ENCODE results near the gene RFFL.
"Not testable (repeated sequence)": the region's sequence is repeated elsewhere in the genome, so short reads cannot be mapped to it uniquely, and the experiment has no call there.

RFFL gene

DNA sequence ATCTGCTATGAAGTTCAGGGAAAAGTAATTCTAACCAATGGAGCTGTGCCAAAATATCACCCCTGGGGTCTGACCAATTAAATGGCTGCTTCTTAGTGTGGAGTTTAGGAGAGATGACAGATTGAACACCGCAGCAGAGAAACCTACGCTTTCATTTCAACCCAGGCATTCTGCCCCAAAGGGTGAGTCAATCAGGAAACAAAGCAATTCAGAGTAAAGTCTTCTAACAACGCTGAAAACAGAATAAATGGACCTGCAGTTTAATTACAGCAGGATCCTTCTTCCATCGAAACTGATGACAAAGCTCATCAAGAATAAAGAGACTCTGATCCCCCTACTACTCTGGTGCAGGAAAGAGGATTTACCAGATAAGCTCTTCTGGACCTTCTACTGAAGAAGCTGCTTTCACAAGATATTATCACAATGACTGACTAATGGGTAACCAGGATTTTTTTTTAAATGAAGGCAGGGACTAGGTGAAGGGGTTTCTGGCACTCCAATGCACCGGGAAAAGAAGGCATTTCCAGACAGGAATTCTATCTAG, 16.7 kb downstream of the RFFL start:
- DNase-seq, result no peak

DNA sequence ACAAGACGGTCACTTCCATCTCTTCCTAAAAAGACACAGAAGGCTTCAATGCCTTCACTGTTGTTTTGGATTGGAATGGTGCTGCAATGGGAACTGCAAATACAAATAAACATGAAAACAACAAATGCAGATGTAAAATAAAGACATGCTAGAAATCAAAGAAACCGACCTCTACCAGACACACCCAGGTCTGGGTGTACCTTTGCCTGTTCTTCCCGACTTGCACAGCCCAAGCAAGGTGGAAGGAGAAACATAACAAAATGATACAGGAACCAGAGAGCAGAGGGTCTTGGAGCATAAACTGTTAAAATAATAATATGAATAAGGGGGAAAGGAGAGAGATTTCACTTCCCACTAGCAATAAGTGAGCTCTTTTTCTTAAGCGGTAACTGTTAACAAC, 17.3 kb downstream of the RFFL start:
- no peak for DNase-seq

DNA sequence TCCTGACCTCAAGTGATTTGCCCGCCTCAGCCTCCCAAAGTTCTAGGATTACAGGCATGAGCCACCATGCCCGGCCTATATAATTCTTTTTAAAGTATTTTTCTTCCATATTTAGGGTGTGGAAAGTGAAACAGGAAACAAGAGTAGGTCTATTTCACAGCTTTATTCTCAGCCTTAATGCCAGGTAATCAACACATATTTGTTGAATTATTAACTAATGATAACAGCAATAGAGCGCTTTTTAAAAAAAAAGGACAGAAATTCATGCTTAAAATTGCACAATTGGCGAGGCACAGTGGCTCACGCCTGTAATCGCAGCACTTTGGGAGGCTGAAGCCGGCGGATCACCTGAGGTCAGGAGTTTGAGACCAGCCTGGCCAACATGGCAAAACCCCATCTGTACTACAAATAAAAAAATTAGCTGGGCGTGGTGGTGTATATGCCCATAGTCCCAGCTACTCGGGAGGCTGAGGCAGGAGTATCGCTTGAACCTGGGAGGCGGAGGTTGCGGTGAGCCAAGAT, 18.0 kb downstream of the RFFL start:
- DNase-seq, result not testable (repeated sequence)

DNA sequence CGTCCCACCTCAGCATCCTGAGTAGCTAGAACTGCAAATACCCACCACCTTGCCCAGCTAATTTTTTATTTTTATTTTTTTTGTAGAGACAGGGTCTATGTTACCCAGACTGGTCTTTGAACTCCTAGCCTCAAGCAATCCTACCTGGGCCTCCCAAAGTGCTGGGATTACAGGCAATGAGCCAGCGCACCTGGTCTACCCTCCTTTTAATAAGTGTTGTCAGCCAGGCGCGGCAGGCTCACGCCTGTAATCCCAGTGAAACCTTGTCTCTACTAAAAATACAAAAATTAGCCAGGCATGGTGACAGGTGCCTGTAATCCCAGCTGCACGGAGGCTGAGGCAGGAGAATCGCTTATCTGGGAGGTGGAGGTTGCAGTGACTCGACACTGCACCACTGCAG, 19.3 kb downstream of the RFFL start:
- DNase-seq, result no peak

DNA sequence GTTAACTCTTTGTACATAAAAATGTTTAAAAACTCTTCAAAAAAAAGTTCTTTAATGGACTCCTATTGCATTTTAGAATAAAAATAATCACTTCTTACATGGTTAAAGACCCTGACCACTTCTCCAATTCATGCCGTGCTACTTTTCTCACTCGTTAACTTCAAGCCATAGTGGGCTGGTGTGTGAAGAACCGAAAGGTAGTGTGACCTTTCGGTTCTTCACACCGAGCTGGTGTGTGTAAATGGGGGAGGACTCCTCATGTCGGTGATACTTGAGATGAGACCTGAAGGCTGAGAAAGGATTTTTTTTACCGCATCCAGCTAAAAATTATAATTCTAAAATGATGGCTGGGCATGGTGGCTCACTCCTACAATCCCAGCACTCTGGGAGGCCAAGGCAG, 22.1 kb downstream of the RFFL start:
- no peak for DNase-seq

DNA sequence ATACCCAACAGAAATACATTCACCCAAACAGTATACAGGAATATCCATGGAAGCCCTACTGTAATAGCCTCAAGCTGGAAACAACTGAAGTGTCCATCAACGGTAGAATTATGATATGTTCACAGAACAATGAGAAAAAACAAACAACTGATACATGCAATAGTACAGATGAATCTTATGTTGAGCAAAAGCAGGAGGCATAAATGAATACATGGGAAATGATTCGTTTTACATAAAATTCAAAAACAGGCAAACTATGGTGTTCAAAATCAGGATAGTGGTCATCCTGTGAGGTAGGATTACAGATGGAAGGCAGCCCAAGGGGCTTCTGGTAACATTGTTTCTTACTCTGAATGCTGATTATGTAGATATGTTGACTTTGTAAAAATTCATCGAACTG, 25.1 kb downstream of the RFFL start:
- no peak for DNase-seq

DNA sequence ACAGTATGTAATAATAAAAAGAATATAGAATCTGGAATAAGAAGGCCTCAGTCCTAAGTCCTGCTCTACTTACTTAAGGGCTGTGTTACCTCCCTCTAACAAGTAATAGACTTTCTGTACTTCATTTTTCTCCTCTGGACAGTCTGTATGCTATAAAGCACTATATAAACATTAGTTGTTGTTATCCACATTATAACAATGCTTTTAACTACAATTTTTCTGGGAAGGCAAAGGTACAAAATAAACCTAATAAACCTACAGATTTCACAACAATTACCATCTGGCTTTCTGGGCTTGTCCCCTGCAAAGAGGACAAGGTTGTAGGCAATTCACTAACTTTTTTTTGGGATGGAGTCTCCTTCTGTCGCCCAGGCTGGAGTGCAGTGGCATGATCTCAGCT, 32.7 kb downstream of the RFFL start:
- no peak for DNase-seq

DNA sequence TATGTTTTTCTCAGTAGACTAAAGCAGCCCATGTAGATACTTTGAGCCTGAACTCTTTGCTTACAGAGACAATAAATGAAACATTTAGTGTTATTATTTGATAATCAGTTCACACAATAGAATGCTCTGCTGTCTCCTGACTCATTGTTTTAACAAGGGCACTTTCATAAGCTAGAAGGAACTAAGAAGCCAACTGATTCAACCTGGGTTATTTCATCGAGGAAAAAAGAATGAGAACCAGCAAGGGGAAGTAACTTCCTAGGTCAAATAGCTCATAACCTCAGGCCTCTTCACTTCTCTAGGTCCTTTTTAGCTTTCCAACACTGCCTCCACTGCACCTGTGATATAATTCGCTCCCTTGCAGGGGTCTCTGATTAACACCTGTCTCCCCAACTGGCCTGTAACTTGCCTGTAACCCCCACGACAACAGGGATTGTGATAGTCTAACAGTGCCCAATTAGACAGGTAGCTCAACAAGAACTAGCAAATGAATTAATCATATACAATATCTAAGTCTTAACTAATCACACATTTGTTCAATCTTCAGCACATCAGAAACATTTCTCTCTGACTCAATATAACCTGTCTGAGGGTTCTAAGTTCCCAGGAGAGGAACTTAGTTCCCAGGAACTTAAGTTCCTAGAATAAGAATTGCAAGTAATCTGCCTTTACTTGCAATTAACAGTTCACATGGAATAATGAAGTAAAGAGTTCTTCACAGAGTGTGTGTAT, 34.8 kb downstream of the RFFL start:
- no peak for DNase-seq

DNA sequence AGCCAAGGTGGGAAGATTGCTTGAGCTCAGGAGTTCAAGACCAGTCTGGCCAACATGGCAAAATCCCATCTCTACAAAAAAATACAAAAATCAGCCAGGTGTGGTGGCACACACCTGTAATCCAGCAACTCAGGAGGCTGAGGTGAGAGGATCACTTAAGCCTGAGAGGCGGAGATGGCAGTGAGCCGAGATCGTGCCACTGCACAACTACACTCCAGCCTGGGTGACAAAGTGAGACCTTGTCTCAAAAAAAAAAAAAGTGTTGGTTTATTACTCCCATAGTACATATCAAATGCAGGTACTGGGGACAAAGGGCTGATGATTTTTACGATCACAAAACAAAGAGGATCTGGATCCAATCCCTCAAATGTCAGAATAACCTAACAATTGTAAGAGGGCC, 35.4 kb downstream of the RFFL start:
- DNase-seq, result not testable (repeated sequence)

DNA sequence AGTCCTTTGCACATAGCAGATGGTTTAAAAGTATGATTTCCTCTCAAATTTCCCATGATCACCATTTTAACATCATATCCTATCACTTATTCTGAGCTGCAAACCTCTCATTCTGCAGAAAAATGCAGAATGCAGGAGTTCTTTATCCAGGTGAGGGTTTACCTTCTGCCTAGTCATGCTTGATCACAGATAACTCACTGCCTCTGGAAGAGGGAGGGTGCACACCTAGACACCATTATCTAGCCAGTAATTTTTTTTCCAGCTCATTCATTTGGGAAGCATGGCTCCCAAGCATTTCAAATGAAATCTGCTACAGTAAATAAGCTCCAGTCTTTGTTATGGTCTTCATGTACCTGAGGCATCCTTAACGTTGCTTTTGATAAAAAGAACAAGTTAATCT, 38.0 kb downstream of the RFFL start:
- DNase-seq, result no peak

DNA sequence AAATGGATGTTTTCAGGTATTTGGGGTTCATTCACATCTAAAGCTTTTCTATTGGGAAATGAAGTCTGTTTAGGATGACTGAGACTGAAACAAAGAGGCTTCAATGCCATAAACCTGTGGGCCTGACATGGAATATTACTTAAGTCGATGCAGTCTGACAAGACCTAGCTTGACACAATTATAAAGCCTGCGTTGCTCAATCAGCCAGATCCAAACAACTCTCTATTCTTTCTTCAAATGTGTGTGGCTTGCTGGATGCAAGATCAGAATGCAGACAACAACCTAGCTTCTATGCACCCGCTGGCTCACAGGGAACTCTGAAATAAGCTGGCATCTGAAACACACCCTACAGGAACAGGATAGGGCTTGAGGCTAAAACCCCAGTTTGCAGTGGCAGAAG, 40.0 kb downstream of the RFFL start:
- no peak for DNase-seq

DNA sequence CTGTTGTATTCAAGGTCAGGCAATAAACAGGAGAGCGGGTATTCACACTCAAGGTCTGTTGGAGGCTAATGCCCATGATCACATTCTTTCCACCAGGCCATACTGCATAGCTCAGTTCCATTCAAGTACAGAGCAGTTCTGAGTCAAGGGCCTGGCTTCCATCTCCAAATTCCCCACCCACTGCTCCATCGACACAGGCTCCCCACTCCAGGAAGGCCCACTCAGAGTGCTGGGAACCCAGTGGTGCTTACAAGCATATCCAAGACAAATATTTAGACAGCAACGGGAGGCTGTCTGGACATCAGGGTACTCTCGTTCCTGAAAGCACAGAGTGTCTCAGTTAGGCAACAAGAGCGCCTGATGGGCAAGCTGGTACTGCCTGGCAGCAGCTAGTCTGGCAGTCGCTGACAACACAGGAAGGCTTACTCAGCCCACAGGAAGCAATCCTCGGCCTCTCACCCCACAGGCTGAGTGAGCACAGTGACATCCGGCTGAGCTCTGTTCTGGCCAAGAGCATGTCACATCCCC, 40.9 kb downstream of the RFFL start:
- no peak for DNase-seq

DNA sequence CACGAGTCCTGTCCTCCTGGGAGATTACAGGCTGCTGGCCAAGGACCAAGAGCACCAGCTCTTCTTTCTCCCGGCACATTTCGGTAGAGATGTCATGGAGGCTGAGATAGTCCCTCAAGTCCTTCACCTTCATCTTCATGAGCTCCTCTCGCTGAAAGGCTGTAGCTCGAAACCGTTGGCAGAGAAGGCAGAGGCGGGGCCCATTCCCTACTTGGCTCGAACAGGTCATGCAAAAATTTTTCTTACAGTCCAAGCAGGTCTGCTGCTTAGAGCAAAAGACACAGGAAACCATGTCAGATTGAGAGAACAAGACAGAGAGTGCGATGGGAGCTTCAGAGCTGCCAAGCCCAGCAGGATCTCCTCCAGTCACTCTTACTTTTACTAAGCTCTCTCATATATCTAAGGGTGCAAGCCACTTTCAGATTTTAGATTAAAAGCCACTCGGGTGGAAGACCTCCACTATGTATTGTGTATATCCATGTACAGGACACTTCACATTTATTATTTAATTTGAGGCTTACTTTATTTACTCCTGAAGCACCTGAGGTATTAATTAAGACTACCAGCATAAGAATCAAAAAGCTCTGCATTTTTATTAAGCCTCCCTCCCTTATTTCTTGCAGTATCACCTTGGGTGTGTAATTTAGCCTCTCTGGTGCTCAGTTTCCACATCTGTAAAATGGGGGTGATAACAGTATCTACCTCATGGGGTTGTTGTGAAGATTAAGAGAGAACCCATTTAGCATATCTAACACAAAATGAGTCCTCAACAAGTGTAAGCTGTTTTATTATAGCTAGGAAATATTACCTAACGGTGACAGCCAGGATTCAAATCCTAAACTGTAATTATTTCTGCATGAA, 41.8 kb downstream of the RFFL start:
- no peak for DNase-seq

DNA sequence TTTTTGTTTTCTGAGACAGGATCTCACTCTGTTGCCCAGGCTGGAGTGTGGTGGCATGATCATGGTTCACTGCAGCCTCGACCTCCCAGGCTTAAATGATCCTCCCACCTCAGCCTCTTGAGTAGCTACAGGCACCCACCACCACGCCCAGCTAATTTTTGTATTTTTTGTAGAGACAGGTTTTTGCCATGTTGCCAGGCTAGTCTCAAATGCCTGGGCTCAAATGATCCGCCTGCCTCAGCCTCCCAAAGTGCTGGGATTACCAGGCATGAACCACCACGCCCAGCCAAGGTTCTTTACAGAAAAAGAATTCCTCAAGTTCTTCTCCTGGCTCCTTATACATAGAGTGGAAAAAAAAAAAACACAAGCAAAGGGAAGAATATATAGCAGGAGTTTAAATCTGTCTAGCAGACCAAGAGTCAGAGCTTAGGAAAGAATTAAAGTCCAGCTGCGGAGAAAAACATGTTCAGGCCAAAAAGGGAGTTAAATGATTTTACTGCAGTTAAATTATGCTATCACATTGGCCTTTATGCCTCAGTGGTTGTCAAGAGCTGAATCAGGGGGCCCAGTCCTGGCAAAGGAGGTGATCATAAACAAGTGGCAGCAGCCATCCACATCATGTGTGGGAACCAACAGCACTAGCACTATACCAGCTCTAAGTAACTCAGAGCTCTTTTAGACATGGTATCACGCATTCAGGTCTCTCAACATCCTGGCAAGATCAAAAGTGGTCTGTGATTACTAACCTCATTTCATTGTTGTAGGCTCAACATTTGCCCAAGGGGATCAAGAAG, 43.9 kb downstream of the RFFL start:
- no peak for DNase-seq

DNA sequence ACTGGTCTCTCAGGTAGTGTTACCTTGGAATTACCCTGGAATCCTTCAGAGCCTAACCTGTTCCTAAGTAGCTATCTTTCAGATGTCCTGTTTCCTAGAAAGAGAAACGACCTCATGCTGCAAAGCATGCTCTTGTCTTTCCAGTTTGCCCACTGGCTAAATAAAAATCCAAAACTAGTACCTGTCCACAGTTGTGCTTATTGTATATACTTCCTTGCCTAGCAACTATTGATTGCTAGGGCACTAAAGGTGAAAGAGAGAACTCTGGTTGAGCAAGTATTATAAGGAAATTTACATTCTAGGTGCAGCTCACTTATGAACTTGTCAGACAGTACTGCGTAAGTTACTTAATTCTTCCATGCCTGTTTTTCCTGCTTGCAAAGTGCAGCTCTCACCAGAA, 44.7 kb downstream of the RFFL start:
- DNase-seq, result no peak

DNA sequence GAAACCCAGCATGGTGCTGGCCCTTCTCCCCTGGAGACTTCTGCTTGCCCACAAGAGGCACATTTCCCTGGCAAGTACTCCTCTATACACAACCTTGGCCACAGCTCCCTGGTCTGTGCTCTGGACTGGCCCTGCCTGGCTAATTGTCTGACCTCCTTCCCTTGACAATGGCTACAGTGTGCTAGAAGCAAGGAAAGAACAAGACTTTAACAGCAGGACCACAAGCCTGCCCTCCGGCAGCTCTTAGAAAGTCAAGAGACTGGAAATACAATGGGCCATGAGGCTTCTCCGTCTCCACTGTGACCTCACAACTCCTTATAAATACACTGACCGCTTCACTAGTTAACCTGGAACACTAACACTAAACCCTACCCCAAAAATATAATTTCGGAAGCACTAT, 46.5 kb downstream of the RFFL start:
- DNase-seq, result no peak

DNA sequence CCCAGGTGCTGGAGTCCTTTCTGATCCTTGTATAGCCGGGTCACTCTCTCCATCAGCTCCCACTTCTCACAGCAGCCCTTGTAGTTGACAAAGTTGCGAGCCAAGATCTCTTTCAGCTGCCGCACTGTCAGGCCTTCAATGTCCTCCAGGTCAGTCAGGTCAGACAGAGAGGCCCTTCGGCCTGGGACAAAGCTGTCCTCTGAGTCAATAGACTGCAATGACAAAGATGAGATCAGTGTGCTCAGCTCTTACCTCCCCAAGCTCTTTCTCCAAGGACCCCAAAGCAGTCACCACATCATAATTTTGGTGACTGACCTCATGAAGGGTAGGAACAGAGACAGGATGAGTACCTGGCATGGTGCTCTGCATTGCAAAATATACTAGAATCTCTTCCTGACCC, 47.1 kb downstream of the RFFL start:
- DNase-seq, result no peak

DNA sequence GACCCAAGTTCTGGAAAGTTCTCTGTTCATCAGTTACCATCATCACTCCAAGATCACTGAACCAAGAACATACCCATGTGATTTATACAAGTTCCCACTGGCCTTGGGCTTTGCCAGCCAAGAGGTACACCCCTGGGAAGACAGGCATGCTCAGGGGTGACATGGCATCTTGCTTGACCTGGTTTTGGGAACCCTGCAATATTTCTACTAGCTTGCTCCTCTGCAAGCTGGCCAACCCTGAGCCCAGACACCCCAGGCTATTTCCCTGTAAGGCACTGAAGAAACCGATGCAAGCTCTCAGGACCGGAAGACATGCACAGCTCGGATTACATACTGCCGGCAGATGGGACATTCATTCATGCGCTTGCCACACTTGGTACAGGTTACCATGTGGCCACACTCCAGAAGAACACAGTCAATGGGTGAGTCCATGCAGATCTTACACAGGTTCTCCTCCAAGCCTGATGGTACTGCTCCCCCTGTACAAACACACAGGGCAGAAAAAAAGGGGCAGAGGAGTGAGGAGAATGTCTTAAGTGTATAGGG, 51.8 kb downstream of the RFFL start:
- DNase-seq, result no peak

DNA sequence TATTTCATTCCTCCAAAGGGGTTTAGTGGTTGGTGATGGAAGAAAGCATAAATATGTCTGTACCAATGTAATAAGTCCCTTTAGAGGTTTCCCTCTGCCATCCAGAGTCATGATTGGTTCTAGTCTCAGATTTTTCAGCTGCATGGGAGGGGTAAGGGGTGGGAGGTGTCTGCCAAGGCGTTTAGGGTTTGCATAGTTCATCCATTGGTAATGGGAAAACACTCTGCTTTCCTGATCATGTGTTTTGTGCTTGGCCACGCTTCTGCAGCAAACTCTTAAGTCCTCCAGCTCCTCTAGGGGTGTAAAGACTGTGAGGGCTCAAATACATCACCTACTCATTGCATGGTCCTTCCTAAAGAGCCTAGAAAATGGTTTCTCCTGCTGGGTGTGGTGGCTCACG, 53.4 kb downstream of the RFFL start:
- DNase-seq, result no peak

DNA sequence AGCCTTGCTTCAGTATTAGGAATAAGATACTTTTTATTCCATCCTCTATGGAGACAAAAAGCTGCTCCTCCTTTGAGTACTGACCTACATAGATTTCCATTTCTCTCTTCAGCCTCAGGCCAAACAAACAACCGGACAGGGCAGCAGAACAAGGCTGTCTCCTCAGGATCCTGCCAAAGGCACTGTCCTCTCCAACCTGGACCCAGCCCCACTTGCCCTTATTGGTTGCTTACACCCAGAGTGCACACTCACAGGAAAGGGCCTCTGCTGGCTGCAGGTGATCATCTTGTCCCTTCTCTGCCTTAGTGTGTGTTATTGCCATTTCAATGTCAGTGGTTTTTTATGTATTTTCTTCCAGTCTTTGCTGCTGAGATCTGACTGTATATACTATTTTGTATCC, 56.5 kb downstream of the RFFL start:
- no peak for DNase-seq

DNA sequence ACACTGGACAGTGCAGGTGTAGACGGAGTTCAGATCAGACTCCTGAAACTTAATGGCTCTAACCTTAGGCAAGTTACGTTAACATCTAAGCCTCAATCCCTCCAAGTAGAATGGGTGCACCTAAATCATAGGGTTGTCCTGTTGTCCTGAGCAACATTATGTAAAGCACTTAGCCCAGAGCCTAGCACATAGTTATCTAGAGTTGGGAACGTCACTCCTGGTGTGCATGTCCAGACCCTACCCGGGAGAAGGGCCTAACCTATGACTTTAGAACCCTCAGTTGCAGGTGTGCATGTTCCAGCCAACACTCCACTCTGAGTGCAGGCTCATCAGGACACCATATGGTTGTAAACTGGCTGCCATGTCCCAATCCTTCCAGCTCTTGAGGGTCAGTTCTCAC, 57.2 kb downstream of the RFFL start:
- no peak for DNase-seq

DNA sequence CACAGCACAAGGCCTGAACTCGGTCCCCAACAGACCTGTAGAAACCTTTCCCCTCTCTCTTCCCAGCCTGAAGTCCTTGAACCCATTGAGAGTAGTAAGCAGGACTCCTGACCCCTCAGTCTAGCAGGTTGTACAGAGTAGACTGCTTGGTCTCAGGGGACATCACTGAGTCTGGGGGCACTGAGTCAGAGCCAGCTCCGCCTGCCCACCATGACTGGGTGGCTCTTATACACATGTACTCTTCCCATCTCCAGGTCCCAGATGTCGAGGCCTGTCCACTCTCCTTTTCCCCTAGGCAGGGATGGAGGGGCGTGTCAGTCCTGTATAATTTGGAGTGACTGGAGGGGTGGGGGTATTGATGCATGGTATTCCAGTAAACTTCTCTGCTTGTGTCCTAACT, 59.7 kb downstream of the RFFL start:
- DNase-seq, result no peak
